Islet of Langerhans (tissue), 1 donor: ENCODE data around the gene GSTA3.
"Not testable (repeated sequence)": the region's sequence is repeated elsewhere in the genome, so short reads cannot be mapped to it uniquely, and the experiment has no call there.

Experiments used
- FAIRE-seq: peaks from one replicate; lab custom pipeline; 2011; peaks lifted over from hg19 to GRCh38; lab: Jason Lieb, UNC

Gene GSTA3

DNA sequence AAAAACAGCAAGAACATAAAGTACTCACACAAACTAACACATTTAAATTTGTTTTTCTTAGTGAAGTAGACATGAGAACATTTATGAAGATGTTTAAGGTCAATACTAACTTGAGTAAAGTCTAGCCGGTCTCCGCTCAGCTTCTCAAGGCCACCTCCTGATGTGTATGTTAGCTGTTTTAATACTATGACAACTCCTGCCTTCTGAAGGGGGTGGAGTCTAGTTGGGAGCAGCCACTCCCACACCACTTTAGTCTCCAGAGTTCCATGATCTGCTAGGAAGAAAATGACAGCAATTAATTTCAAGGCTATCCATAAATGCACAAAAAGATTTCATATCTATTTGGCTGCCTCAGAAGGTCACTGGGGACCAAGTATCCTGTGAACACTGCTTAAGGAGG is at the start of gene GSTA3:
Gene GSTA3 (minus strand): TSS at position 168 of the 400 bp plus-strand sequence. CDS start 3,864 bp downstream, outside the sequence.
- no peak for FAIRE-seq

DNA sequence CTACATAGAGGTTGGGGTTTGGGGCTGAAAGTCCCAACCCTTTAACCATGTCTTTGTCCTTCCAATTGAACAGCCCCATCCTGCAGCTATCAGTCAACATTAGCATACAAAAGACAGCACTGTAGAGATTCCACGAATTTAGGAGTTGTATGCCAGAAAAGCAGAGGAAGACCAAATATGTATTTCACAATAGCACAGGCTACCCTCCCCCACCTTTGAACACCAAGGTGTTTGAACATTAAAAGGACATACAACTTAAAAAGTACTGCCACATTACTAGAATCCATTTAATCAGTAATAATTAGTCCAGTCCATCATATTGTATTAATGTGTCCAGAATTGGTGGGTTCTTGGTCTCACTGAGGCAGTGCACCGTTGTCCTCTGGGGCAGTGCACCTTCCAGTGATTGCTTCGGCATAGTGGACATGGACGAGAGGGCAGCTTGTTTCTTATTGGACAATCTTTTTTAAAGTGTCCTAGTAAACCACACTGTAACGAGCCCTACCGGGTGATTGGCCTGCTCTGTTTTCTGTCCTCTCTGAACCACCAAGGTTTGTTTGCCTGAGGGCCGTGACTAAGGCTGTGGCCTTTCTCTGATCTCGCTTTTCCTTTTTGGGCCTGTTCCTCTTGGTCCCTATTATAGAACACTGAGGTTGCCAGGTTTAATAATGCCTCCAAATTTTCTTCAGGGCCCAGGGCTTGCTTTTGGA is 49.2 kb upstream of the GSTA3 start:
- FAIRE-seq: no peak

DNA sequence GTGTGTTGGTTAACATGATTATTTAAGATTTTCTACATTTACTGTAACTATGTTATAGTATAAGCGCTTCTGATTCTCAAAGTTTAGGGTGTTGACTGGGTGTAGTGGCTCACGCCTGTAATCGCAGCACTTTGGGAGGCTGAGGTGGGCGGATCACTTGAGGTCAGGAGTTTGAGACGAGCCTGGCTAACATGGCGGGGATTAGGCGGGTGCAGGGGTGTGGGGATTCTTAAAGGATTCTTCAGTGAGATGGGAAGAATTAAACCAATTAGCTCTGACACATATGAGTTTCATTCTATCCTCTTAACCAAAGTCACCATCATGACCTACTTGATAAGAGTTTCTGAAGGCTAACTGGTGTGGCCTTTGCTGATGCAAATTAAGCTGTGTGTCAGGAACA is 46.4 kb upstream of the GSTA3 start:
- no peak for FAIRE-seq

DNA sequence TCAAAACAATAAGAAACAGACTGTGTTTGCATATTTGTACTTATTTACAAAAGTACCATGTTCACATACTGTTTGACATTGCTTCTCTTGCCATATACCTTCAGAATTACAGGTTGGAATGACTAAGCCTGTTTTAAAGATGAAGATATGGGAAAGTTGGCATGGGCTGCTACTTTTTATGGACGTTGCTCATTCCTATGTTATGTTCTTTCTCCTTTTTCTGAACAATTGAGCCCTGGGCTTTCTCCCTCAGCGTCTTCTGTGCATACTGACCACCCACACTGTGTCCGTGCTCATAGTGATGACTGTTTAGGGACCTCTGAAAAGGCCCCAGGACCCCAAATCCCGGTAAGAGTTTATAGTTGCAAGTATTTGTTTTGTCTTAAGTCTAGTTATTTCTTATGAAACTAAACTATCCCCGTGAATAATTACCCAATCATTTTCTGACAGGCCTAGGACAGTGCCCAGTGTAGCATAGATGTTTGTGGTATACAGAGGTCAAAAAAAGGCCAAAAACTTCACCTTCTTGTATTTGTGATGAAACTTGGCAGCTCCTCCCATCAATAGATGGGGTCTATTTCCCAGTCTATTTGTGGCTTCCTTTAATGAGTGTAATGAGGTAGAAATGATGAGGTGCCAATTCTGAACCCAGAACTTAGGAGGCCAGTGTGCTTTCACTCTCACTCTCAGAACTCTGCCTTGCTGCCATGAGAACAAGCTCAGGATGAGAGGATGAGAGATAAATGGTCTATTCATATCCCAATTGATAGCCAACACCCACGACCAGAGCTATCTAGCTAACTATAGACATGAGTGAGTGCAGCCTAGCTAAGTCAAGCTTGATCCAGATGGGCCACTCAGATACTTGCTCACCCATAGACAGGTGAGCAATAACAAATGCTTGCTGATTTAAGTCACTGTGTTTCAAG is 44.7 kb upstream of the GSTA3 start:
- no peak for FAIRE-seq

DNA sequence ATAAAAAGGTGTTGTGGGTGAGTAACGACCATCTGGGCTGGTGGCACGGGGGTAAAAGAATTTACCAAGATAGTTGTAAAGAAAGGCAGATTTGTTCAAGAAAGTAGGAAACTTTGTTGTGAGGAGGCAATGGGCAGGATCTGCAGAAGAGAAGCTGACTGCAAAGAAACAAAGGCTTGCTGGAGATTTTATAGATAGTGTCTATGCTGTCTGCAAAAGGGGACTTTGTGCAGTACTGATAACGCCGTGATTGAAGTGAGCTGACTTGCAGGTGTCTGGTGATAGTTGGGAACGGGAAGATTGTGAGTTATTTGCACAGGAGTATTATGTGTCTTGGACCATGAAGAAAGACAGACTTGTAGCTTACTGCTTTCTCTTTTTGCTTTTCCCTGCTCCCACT is 36.8 kb upstream of the GSTA3 start:
- FAIRE-seq: no peak

DNA sequence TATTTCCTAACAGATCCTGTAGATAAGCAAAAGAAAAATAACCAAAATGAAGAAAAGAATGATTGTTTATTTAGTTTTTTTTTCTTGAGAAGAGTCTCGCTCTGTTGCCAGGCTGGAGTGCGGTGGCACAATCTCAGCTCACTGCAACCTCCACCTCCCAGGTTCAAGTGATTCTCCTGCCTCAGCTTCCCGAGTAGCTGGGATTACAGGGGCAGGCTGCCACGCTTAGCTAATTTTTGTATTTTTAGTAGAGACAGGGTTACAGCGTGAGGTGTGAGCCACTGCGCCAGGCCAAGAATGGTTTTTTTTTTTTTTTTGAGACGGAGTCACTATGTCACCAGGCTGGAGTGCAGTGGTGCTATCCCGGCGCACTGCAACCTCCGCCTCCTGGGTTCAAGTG is 33.3 kb upstream of the GSTA3 start:
- FAIRE-seq: not testable (repeated sequence)

DNA sequence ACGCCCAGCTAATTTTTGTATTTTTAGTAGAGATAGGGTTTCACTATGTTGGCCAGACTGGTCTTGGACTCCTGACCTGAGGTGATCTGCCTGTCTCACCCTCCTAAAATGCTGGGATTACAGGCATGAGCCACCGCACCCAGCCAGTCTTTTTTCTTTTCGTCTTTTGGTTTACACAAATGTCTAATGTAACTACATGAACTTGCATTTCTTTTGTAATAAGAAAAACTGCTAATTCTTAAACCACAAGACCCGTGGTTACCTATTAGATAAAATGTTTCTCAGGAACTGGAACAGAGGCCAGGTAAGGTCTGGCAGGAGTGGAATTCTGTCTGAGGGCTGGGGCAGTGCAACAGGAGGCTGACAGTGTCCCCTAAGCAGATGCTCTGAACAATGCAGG is 32.7 kb upstream of the GSTA3 start:
- FAIRE-seq: no peak

DNA sequence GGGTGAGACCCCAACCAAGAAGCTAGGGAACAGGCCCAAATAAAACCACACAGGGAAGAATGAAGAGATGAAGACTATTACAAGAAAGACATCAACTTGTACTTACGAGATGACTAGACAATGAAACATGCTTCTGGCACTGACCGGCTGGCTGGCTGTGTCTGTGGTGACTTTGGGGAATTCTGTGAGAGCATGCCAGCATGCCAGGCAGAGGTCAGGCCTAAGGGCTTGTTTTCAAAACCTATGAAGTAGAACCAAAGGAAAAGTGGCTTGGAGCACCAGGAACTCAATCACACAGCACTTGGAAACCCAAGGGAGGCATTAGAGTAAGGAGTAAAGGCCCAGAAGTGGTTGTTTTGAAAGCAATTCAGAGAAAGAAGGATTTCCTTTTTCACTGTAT is 28.4 kb upstream of the GSTA3 start:
- no peak for FAIRE-seq

DNA sequence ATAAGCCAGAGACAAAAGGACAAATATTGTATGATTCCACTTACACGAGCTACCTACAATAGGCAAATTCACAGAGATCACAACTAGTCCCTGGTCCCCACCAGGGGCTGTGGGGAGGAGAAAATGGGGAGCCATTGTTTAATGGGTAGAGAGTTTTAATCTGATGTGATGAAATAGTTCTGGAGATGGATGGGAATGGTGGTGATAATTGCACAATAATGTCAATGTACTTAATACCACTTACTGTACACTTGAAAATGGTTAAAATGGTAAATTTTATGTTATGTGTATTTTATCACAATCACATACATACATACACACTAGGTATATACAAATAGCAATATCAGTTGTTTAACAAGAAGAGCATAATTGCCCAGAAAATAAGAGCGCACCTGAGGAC is 24.3 kb upstream of the GSTA3 start:
- no peak for FAIRE-seq

DNA sequence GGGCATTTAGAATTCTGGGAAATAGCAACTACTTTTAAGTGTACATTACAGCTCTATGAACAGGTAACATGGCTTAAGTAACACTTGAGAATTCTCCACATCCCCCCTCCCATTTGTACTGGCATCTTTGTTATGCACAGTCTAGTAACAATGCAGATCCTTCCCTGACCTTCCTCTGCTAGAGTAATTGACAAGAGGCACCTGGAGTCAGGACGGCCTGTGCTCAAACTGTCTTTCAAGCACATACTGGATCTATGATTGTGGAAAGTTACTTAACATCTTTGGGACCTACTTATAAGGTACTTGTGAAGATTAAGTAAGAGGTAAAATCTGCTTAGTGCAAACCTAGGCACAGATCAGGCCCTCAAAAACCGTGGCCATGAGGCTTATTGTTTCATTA is 21.9 kb upstream of the GSTA3 start:
- FAIRE-seq: no peak

DNA sequence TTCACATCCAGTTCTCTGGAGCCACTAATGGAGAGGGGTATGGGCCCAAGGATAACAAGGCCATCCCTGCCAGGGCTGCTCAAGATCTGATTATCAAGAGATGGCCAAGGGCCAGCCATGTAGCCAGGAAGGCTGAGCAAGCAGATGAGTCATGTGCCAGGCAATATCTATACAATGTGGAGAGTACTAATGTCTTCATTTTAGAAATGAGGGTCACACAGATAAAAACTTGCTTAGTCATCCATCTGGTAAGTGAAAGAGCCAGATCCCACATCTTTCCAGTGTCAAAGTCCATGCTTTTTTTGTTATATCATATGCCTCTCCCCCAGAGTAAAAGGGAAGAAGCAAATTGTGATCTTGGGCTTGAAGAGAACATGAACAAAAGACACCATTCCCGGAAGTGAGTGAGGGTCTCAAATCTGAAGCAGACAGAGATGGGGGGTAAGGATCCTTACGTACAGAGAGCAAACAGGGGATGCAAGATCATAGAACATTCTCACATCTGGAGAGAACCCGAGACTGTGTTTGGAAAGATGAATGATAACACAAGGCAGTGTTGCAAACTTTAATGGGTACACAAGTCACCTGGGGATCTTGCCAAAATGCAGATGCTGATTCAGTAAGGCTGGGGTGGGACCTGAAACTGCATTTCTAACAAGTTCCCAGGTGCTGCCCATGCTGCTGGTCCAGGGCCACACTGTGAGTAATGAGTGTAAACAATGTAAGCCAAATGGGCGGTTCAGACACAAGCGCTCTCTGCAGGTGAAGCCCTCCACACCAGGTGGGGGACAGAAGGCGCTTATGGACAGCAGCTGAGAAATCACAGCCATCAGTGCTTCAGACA is 20.0 kb upstream of the GSTA3 start:
- FAIRE-seq: no peak

DNA sequence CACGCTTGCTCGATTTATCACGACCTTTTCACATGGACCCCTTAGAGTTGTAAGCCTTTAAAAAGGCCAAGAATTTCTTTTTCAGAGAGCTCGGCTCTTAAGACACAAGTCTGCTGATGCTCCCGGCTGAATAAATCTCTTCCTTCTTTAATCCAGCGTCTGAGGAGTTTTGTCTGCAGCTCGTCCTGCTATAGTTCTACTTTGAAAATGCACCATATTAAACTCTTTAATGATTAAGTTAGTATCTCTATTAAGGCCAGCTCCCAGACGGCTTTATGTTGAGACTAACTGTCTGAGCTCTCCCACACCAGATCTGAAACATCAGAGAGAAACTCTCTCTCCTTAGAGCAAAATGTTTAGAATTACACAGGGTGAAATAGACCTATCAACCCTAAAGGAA is 18.0 kb upstream of the GSTA3 start:
- FAIRE-seq: no peak

DNA sequence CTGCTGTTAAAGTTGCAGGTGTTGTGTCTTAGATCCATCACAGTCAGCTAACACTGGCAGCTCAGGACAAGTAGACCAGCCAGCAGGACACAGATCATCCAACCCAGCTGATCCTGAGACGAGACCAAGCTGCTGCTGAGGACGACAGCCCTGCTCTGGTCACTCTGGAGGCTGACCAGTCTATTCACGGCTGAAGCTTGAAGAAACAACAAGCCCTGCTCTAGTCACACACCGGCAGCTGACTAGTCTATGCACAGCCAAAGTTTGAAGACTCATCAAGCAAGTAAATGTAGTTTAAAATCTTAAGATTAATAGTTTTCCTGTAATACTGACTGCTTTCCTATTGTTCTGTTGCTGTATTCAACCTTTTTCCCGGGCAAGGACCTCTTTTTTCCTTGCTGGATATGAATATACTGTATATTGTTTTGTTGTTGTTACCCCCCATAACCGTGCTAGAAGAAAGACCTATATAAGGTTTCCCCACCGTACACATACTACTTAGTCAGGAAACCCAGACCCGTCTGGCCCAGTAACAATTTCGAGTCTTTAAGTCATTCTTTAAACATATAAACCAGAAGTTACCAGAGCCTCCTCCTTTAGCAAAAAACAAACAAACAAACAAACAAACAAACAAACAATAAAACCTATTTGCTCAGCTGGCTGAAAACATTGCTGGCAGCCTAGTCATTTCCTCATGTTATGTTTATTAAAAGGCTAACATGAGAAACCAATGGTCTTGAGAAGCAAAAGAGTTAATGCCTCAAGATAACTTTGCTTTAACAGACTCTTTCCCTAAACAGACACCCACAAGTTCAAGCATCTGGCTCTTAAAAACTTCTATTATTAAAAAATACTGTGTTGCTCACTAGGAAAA is 16.7 kb upstream of the GSTA3 start:
- no peak for FAIRE-seq

DNA sequence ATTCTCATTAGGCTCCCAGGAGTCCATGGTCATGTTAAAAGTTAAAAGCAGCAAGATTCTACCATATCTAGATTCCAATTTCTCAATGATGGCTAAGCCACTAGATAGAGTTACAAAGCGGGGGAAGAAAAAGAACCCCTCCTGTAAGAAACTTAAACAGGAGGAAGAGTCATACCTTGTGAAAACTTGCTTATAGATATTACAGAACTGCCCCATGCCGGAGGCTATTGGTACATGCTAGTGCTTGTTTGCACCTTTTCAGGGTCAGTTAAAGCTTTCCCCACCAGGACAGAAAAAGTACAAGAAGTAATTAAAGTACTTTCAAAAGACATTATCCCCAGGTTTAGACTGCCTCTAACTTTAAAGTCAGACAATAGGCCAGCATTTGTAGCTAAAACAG is 15.5 kb upstream of the GSTA3 start:
- no peak for FAIRE-seq

DNA sequence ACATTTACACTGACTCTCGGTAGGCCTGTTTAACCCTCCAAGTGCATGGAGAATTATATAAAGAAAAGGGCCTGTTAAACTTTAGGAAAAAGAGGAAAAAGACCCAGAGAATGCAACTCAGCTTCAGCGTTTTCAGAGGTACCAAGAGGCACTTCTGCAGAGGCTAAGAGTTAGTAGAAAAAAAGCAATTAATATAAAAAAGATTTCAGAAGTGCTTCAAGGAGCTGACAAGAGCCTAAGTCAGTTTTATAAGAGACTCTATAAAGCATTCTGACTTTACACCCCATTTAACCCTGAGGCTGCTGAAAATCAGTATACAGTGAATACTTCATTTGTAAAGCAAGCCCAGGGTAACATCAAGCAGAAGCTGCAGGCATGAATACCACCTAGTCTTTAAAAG is 14.2 kb upstream of the GSTA3 start:
- not testable (repeated sequence) for FAIRE-seq

DNA sequence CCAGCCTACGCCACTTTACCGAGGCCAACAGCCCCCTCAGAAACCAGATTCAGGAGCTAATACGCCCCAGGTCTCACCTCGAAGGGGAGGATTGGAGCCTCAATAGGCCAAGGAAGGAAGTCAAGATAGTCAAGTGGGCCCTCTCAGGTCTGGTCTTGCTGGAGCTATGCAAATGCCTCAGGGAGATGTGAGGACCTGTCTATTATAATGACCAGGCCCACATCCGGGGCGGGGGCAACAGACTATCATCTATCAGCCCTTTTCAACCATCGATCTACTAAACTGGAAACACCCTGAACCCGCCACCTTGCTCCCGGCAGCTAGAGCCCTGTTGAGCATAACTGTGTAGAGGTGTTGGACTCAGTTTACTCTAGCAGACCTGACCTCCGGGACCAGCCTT is 12.7 kb upstream of the GSTA3 start:
- FAIRE-seq: no peak

DNA sequence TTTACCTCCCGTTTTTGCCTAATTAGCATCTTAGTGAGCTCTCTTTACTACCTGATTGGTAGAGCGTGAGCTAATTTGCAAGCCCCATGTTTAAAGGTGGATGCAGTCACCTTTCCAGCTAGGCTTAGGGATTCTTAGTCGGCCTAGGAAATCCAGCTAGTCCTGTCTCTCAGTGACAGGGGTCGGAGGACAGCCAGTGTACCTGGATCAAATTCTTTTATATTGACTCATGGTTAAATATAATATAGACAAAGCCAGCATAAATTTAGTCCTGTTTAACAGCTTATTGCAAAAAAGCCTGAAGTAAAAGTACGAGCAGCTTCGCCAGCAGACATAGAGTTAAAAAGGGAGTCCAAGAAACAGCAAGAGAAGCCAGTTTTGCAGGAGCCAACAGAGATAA is 12.2 kb upstream of the GSTA3 start:
- no peak for FAIRE-seq

DNA sequence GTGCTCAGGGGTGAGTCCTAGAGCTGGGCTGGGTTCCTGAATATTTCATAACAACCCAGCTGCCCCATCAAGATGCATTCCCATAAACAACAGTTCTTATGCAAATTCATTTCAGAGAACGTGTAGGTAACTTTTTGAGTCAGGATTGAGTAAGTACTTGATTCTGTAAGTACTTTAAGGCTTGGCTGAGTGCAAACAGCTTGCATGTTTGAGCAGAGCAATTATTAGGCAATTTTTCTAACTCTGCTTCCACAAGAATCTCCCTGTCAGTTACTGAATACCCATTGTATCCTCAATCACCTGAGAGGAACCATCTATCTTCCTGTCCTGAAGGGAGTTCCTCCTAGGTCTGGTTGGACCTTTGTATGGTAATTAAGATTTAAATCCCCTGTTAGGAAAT is 10.0 kb upstream of the GSTA3 start:
- FAIRE-seq: not testable (repeated sequence)

DNA sequence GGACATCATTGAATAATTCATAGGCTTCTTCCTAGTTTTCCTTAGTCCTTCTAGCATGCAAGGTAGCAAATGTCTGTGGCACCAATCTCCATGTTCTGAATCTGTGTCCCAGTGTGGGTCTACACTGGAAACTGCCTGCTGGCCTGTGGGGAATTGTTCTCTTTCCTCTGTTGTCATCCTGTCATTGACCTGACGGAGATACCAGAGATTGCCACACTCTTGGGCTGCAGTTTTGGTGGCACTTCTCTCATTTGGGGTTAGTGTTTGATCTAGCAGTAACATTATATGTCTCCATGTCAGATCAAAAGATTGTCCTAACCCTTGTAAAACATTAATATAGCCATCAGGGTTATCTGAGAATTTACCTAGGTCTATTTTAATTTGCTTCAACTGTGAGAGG is 9.3 kb upstream of the GSTA3 start:
- FAIRE-seq: not testable (repeated sequence)

DNA sequence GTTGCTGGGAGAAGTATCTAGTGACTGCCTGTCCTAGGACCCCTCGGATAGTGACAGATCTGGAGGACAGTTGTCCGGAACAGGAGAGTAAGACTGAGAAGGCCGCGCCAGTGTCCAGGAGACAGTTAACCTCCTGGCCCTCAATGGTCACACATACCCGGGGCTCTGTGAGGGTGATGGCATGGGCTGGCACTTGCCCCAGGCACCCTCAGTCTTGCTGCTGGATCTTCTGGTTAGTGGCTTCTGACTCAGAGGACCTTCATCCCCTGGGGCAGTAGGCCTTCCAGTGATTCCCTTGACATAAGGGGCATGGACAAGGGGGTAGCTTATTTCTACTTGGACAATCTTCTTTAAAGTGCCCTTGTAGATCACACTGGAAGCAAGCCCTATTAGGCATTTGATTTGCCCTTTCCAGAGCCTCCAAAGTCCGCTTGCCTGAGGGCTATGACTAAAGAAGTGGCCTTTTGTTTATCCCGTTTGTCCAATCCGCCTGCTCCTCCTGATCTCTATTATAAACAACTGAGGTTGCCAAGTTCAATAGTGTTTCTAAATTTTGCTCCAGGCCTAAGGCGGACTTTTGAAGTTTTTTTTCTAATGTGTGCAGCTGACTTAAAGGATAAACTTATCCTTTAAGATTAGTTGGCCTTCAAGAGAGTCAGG is 8.7 kb upstream of the GSTA3 start:
- FAIRE-seq: not testable (repeated sequence)

DNA sequence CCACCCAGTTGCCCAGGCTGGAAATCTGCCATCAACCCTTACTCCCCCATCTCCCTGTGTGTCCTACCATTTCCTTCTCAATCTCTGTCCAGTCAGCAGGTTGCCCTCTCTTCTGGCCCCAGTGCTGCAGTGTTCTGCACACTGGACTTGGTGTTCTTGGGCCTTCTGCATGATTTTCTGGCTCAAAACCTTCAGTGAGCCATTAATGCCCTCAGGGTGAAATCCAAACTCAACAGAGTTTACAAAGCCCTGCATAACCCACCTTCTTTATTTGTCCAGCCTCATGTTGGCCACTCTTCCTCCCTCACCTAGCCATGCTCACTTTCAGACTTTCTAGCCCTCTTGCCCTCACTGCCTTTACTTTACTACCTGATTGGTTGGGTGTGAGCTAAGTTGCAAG is 5.0 kb upstream of the GSTA3 start:
- no peak for FAIRE-seq
